K562 (cell line): ENCODE measurements around the gene VDR. TPM values are rescaled to one million over a fixed set of nuclear protein-coding genes. Genes with fewer than 3 reads are reported as not detected.

Experiments used
- BCOR ChIP-seq: fragments of 450-650 bp; IDR thresholded peaks from 2 replicates; pipeline ENCODE4 v1.6.1; 2016
- DMBX1 ChIP-seq: fragments of 250-450 bp; sonication (Bioruptor Pico); IDR thresholded peaks from 2 replicates; pipeline ENCODE4 v1.8.0; 2022; ENCODE audit warnings: inconsistent platforms, mild to moderate bottlenecking, moderate library complexity, borderline replicate concordance
- JUND ChIP-seq, 2 experiments: IDR thresholded peaks; 2 replicates in 1 of 2; 3 replicates in 1 of 2; pipeline ENCODE4 v1.6.1; 2011; ENCODE audit warnings: borderline replicate concordance in 2 of 2, low read depth in 2 of 2, low read length in 2 of 2, improper control_type of control experiment in 1 of 2, missing biosample characterization in 1 of 2, missing genetic modification characterization in 1 of 2, missing genetic modification reagents in 1 of 2
- NCOA1 ChIP-seq: fragments of 450-650 bp; IDR thresholded peaks from 2 replicates; pipeline ENCODE4 v1.6.1; 2016; ENCODE audit warnings: low read depth
- NR2C2 ChIP-seq, 2 experiments: fragments of 200-800 bp in 1 of 2; sonication (Bioruptor generic) in 1 of 2; sonication (generic) in 1 of 2; formaldehyde crosslinking in 1 of 2; IDR thresholded peaks; 2 replicates each; pipeline versions ENCODE4 v1.6.1 to v1.8.0; 2016 to 2022; ENCODE audit warnings: mild to moderate bottlenecking in 1 of 2, missing compliant biosample characterization in 1 of 2, missing genetic modification characterization in 1 of 2, missing genetic modification reagents in 1 of 2
- POLR2G ChIP-seq: fragments of 200-400 bp; formaldehyde crosslinking; IDR thresholded peaks from 2 replicates; pipeline ENCODE4 v1.6.1; 2017; ENCODE audit warnings: low read depth, mild to moderate bottlenecking, antibody characterized with exemption, low read length, moderate library complexity
- RBBP5 ChIP-seq: fragments of 200-600 bp; sonication (generic); IDR thresholded peaks from 2 replicates; pipeline ENCODE4 v1.6.1; 2012; ENCODE audit warnings: borderline replicate concordance, mild to moderate bottlenecking, low read length, control low read depth, inconsistent platforms; ENCODE audit not compliant: insufficient read depth, poor library complexity, severe bottlenecking
- RBM17 ChIP-seq: fragments of 200-400 bp; formaldehyde crosslinking; IDR thresholded peaks from 2 replicates; pipeline ENCODE4 v1.6.1; 2017; ENCODE audit warnings: low read depth, mild to moderate bottlenecking, low read length, borderline replicate concordance
- ZSCAN32 ChIP-seq: fragments of 450-650 bp; formaldehyde crosslinking; IDR thresholded peaks from 2 replicates; pipeline ENCODE4 v1.4.0; 2020; ENCODE audit warnings: mild to moderate bottlenecking, moderate library complexity
- polyA plus RNA-seq, 8 experiments: library from polyadenylated mRNA; depleted of rRNA in 4 of 8; stranded (reverse) in 5 of 8; unstranded in 3 of 8; fragments of >200 nt; fragmentation: Nextera tagmentation in 2 of 8; fragmentation: Illumina TruSeq in 1 of 8; extraction: Ambion mirVana in 2 of 8; extraction: Trizol in 1 of 8; gene quantifications; 2 replicates each; pipeline versions ENCODE4 v1.2.1 to v1.2.3, GENCODE V29; 2011 to 2014; ENCODE audit warnings: inconsistent platforms in 1 of 8, missing spikeins in 1 of 8
- total RNA-seq, 7 experiments: library from RNA; depleted of rRNA in 6 of 7; stranded (reverse); fragments of >200 nt in 6 of 7; fragmentation: Illumina TruSeq in 2 of 7; extraction: Trizol in 2 of 7; gene quantifications; 2 replicates each; pipeline versions ENCODE4 v1.2.1 to v1.2.3, GENCODE V29; 2011 to 2021; ENCODE audit warnings: low replicate concordance in 1 of 7
- TF ChIP-seq, protein P1 (sequence below): fragments of 250-450 bp; sonication (Bioruptor Pico); IDR thresholded peaks from 2 replicates; pipeline ENCODE4 v1.4.0; 2020
- TF ChIP-seq, protein P2 (sequence below), 2 experiments: fragments of 450-650 bp; formaldehyde crosslinking in 1 of 2; IDR thresholded peaks; 2 replicates each; pipeline versions ENCODE4 v1.4.0 to v1.6.1; 2014 to 2020; ENCODE audit warnings: mild to moderate bottlenecking in 2 of 2, borderline replicate concordance in 1 of 2, low read depth in 1 of 2

Gene VDR
- total and polyA plus RNA-seq, 9 of the 15 experiments (the other 6 are each of a cell fraction or from before 2014, with no cell fraction given) = 0.61 to 4.8 (median 2.0) TPM

DNA sequence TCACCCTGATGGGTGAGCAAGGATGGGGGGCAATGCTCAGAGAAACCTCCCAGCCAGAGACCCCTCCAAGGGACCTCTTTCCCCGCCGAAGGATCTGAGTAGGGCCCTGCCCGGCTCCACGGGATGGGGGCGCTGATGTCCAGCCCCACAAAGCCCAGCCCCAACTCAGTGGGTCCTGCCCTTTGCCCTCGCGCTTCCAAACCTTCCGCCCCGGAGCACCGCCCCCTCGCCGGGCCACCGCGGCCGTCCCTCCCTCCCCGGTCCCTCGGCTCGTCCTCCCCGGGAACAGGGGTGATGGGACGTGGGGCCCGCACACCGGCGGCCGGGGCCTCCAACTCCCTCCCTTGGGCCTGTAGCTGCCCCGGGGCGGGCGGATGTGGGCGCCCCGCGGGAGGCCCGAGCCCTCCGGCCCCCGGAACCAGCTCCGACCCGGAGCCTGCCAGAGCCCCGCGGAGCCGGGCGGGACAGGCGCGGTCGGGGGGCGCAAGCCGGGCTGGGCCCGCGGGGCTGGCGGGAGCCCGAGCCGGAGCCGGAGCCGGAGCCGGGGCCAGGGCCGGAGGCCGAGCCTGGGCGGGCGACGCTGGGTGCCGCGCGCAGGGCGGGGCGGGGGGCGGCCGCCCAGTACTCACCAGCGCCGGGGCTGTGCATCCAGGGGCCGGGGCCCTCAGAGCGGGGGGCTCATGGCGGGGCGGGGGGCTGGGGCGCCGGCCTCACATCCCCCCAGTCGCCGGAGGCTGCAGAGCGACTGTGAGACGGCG, 85.5 kb downstream of the VDR start (continued):
- TF ChIP-seq, protein P1, sequence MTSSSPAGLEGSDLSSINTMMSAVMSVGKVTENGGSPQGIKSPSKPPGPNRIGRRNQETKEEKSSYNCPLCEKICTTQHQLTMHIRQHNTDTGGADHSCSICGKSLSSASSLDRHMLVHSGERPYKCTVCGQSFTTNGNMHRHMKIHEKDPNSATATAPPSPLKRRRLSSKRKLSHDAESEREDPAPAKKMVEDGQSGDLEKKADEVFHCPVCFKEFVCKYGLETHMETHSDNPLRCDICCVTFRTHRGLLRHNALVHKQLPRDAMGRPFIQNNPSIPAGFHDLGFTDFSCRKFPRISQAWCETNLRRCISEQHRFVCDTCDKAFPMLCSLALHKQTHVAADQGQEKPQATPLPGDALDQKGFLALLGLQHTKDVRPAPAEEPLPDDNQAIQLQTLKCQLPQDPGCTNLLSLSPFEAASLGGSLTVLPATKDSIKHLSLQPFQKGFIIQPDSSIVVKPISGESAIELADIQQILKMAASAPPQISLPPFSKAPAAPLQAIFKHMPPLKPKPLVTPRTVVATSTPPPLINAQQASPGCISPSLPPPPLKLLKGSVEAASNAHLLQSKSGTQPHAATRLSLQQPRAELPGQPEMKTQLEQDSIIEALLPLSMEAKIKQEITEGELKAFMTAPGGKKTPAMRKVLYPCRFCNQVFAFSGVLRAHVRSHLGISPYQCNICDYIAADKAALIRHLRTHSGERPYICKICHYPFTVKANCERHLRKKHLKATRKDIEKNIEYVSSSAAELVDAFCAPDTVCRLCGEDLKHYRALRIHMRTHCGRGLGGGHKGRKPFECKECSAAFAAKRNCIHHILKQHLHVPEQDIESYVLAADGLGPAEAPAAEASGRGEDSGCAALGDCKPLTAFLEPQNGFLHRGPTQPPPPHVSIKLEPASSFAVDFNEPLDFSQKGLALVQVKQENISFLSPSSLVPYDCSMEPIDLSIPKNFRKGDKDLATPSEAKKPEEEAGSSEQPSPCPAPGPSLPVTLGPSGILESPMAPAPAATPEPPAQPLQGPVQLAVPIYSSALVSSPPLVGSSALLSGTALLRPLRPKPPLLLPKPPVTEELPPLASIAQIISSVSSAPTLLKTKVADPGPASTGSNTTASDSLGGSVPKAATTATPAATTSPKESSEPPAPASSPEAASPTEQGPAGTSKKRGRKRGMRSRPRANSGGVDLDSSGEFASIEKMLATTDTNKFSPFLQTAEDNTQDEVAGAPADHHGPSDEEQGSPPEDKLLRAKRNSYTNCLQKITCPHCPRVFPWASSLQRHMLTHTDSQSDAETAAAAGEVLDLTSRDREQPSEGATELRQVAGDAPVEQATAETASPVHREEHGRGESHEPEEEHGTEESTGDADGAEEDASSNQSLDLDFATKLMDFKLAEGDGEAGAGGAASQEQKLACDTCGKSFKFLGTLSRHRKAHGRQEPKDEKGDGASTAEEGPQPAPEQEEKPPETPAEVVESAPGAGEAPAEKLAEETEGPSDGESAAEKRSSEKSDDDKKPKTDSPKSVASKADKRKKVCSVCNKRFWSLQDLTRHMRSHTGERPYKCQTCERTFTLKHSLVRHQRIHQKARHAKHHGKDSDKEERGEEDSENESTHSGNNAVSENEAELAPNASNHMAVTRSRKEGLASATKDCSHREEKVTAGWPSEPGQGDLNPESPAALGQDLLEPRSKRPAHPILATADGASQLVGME (CRISPR knock-in tag) = peak; percentile 84; the same call in 1 of the 2 replicates
- TF ChIP-seq BCOR (0 out of 2 replicates have a peak, but pooled peaks have one; percentile 6), ZSCAN32 (CRISPR knock-in tag) (no peak), JUND (IDR thresholded peaks at IDR 0.05; ENCODE audit: borderline replicate concordance, low read depth, low read length) (0 out of 2 replicates have a peak, but pooled peaks have one; percentile 15), JUND (tag; IDR thresholded peaks at IDR 0.05; ENCODE audit: borderline replicate concordance, low read depth, low read length) (no peak), RBM17 (no peak), DMBX1 (CRISPR knock-in tag) (0 out of 2 replicates have a peak, but pooled peaks have one; percentile 14), NCOA1 (no peak), POLR2G (peak; percentile 40; the same call in 1 of the 2 replicates), RBBP5 (peak; percentile 4), NR2C2 (CRISPR knock-in tag; IDR thresholded peaks at IDR 0.05) (no peak), NR2C2 (tag; IDR thresholded peaks at IDR 0.05) (peak; percentile 97)
- TF ChIP-seq, protein P2, sequence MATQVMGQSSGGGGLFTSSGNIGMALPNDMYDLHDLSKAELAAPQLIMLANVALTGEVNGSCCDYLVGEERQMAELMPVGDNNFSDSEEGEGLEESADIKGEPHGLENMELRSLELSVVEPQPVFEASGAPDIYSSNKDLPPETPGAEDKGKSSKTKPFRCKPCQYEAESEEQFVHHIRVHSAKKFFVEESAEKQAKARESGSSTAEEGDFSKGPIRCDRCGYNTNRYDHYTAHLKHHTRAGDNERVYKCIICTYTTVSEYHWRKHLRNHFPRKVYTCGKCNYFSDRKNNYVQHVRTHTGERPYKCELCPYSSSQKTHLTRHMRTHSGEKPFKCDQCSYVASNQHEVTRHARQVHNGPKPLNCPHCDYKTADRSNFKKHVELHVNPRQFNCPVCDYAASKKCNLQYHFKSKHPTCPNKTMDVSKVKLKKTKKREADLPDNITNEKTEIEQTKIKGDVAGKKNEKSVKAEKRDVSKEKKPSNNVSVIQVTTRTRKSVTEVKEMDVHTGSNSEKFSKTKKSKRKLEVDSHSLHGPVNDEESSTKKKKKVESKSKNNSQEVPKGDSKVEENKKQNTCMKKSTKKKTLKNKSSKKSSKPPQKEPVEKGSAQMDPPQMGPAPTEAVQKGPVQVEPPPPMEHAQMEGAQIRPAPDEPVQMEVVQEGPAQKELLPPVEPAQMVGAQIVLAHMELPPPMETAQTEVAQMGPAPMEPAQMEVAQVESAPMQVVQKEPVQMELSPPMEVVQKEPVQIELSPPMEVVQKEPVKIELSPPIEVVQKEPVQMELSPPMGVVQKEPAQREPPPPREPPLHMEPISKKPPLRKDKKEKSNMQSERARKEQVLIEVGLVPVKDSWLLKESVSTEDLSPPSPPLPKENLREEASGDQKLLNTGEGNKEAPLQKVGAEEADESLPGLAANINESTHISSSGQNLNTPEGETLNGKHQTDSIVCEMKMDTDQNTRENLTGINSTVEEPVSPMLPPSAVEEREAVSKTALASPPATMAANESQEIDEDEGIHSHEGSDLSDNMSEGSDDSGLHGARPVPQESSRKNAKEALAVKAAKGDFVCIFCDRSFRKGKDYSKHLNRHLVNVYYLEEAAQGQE (IDR thresholded peaks at IDR 0.05; ENCODE audit: borderline replicate concordance) = peak; percentile 78
- TF ChIP-seq, protein P2 (CRISPR knock-in tag; IDR thresholded peaks at IDR 0.05; ENCODE audit: low read depth) = no peak
